ENCODE measurements around the gene FER.

DNA sequence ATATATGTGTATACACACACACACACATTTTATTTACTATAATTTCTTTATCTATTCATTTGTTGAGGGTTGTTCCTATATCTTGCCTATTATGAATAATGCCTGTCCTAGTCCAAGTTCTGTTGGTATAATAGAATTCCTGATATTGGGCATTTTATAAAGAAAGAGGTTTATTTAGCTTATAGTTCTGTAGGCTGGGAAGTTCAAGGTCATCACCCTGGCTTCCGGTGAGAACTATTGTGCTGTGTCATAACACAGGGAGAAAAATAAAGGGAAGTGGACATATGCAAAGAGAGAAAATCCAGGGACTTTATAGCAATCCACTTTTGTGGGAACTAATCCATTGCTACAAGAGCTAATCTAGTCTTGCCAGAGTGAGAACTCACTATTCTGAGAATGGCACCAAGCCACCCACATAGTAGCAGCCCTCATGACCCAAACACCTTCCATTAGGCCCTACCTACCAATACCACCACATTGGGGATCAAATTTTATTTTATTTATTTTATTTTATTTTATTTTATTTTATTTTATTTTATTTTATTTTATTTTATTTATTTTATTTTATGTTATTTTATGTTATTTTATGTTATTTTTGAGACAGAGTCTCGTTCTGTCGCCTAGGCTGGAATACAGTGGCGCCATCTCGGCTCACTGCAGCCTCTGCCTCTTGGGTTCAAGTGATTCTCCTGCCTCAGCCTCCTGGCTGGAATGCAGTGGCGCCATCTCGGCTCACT lies 74.7 kb downstream of the FER start:
- TF ChIP-seq, protein P1, sequence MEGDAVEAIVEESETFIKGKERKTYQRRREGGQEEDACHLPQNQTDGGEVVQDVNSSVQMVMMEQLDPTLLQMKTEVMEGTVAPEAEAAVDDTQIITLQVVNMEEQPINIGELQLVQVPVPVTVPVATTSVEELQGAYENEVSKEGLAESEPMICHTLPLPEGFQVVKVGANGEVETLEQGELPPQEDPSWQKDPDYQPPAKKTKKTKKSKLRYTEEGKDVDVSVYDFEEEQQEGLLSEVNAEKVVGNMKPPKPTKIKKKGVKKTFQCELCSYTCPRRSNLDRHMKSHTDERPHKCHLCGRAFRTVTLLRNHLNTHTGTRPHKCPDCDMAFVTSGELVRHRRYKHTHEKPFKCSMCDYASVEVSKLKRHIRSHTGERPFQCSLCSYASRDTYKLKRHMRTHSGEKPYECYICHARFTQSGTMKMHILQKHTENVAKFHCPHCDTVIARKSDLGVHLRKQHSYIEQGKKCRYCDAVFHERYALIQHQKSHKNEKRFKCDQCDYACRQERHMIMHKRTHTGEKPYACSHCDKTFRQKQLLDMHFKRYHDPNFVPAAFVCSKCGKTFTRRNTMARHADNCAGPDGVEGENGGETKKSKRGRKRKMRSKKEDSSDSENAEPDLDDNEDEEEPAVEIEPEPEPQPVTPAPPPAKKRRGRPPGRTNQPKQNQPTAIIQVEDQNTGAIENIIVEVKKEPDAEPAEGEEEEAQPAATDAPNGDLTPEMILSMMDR (IDR thresholded peaks at IDR 0.05; ENCODE audit: poor library complexity, severe bottlenecking) = no peak
- TF ChIP-seq POLR2AphosphoS5 (IDR thresholded peaks at IDR 0.05) (no peak), RAD21 (conservative IDR thresholded peaks at IDR 0.05) (no peak), TAF1 (IDR thresholded peaks at IDR 0.05; ENCODE audit: low read depth) (no peak), SMC3 (conservative IDR thresholded peaks at IDR 0.05; ENCODE audit: poor library complexity) (no peak)
- TF ChIP-seq, protein P2, sequence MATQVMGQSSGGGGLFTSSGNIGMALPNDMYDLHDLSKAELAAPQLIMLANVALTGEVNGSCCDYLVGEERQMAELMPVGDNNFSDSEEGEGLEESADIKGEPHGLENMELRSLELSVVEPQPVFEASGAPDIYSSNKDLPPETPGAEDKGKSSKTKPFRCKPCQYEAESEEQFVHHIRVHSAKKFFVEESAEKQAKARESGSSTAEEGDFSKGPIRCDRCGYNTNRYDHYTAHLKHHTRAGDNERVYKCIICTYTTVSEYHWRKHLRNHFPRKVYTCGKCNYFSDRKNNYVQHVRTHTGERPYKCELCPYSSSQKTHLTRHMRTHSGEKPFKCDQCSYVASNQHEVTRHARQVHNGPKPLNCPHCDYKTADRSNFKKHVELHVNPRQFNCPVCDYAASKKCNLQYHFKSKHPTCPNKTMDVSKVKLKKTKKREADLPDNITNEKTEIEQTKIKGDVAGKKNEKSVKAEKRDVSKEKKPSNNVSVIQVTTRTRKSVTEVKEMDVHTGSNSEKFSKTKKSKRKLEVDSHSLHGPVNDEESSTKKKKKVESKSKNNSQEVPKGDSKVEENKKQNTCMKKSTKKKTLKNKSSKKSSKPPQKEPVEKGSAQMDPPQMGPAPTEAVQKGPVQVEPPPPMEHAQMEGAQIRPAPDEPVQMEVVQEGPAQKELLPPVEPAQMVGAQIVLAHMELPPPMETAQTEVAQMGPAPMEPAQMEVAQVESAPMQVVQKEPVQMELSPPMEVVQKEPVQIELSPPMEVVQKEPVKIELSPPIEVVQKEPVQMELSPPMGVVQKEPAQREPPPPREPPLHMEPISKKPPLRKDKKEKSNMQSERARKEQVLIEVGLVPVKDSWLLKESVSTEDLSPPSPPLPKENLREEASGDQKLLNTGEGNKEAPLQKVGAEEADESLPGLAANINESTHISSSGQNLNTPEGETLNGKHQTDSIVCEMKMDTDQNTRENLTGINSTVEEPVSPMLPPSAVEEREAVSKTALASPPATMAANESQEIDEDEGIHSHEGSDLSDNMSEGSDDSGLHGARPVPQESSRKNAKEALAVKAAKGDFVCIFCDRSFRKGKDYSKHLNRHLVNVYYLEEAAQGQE (IDR thresholded peaks at IDR 0.05; ENCODE audit: borderline replicate concordance) = no peak
